H7 (cell line): ENCODE measurements around the gene IFITM10. TPM values are rescaled to one million over a fixed set of nuclear protein-coding genes. Genes with fewer than 3 reads are reported as not detected.

Source experiments
- DNase-seq: peaks from one replicate; pipeline ENCODE4 v3.0.0; 2012
- H3K27me3 ChIP-seq: 2 replicates; pipeline ENCODE4 v1.6.0; 2011; ENCODE audit warnings: mild to moderate bottlenecking, low read length; ENCODE audit not compliant: control insufficient read depth, insufficient read depth
- H3K36me3 ChIP-seq: replicated peaks from 2 replicates; pipeline ENCODE4 v1.5.1; 2011; ENCODE audit warnings: low read length; ENCODE audit not compliant: control insufficient read depth, insufficient read depth
- H3K4me3 ChIP-seq: 2 replicates; pipeline ENCODE4 v1.5.1; 2011; ENCODE audit warnings: low read depth, mild to moderate bottlenecking, control low read depth, low read length, moderate library complexity; ENCODE audit not compliant: insufficient read depth
- total RNA-seq: library from RNA; depleted of rRNA; stranded (reverse); fragments of >200 nt; shearing (Covaris generic); gene quantifications from 2 replicates; pipeline ENCODE4 v1.2.3, GENCODE V29; 2014

Gene IFITM10
- total RNA-seq, 1 experiment from 2014 or later, result 0.42 TPM

DNA sequence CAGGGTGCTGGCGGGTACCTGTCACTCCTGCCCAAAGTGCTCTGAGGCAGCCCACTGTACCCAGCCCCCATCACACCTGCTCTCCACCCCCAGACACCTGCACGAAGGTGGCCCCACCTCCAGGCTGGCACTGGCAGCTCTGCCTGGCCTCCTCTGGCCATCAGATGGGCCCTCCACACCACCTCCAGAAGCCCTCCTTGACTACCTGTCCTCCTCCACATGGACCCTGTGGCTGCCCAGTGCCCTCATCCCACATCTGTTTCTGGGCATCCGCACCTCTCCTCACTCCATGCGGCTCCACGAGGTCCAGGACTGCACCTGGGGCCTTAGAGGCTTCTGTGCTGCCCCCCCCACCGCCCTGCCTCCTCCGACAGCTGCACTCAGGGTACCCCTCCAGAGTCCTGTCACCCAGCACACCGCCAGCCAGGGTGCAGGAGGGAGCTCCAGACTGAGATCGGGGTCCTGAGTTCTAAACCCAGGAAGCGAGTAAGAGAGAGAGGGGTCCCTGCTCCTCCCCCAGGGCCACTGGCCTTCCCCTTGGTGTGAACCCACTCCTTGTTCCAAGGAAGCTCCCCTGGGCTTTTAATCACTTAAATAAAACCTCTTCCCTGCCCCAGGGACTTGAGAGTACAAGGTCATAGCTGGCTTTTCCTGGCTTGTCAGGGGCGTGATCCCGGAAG is 11.6 kb upstream of the IFITM10 start:
- 0 out of 2 replicates have a peak, but pooled peaks cover 2% of the 10 kb centered on the region for H3K27me3 ChIP-seq
- DNase-seq, result no peak
- H3K36me3 ChIP-seq, result peaks cover 2% of the 10 kb centered on the region; the same call in 1 of the 2 replicates
- H3K4me3 ChIP-seq, result no peak overlapping the region

DNA sequence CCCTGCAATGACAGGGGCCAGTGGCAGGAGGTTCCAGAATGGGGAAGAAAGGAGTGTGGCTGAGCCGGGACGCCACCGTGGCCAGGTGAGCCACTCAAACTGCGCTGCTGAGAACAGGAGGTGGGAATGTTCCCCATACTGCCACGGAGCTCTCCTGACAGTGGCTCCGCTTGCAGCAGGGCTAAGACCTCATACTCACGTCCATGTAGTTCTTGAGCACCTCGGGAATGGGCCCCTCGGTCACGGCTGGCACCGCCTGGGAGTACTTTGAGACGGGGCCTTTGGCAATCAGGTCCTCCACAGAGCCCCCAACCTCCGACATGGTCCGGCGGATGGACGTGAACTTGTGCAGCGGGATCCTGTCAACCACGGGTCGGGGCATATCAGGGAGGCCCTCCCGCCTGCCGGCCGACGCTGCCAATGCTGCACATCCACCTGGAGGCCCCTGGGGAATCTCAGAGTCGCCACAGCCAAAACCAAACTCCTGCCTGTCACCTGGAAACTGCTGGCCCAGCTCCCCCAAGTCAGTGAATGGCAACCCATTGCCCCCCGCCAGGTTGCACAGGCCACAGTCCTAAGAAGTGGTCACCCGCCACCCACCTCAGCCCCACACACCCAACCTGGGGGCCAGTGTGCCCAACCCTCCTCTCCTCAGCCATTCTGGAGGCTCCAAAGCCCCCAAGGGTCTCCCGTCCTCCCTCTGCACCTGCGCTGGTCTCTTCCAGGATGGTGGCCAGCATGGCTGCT is 10.9 kb upstream of the IFITM10 start:
- H3K36me3 ChIP-seq, result peaks cover 2% of the 10 kb centered on the region; the same call in 1 of the 2 replicates
- H3K27me3 ChIP-seq, result 0 out of 2 replicates have a peak, but pooled peaks cover 2% of the 10 kb centered on the region
- DNase-seq, result peak; percentile 36
- no peak overlapping the region for H3K4me3 ChIP-seq

DNA sequence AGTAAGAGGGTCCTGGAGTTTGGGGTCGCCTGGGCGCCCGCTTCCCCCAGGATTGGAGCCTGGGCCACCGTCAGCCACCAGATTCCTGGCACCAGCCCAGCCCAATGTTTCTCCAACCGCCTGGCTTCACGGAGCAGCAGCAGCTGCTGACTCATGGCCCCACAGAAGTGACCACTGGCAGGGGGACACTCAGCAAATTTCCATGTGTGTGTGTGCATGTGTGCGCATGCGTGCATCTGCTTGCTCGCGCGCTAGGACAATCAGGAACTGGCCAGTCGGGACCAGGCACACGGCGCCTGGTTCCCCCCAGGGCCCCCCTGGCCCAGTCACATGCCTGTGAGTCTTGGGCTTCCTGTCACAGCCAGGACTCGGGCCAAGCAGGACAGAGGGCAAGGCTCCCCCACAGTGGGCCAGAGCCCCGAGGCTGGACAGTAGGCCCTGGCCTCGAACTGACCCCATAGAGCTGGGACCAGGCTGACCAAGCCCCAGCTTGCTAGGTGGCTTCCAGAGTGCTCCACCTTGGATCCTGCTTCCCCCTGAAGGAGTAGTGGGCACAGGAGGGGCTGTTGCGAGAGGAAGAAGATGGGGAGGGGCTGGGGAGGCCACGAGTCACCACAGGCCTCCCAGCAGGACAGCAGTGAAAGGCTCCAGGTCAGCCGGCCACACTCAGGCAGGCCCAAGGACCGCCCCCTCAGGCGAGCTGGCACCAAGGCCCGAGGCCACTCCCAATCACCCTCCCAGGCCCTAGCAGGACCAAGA is 10.1 kb upstream of the IFITM10 start:
- Histone ChIP-seq H3K27me3 (0 out of 2 replicates have a peak, but pooled peaks cover 2% of the 10 kb centered on the region), H3K36me3 (peaks cover 2% of the 10 kb centered on the region; the same call in 1 of the 2 replicates), H3K4me3 (no peak overlapping the region)
- peak; percentile 52 for DNase-seq

- Histone ChIP-seq H3K36me3 (peaks cover 2% of the 10 kb centered on the region), H3K27me3 (0 out of 2 replicates have a peak, but pooled peaks cover 2% of the 10 kb centered on the region), H3K4me3 (no peak overlapping the region)
- no peak for DNase-seq
These were observed 9.4 kb upstream of the IFITM10 start for GRCh38 chr11:1759851-1760220.

GRCh38 chr11:1759151-1759850 is 8.9 kb upstream of the IFITM10 start:
- peaks cover 2% of the 10 kb centered on the region for H3K36me3 ChIP-seq
- H3K27me3 ChIP-seq, result no peaks in the 10 kb centered on the region
- no peak overlapping the region for H3K4me3 ChIP-seq
- peak; percentile 49 for DNase-seq

GRCh38 chr11:1758611-1759150 is 8.3 kb upstream of the IFITM10 start:
- H3K27me3 ChIP-seq, result no peaks in the 10 kb centered on the region
- peak; percentile 49 for DNase-seq
- H3K36me3 ChIP-seq, result peaks cover 2% of the 10 kb centered on the region
- no peak overlapping the region for H3K4me3 ChIP-seq

- Histone ChIP-seq H3K36me3 (peaks cover 2% of the 10 kb centered on the region), H3K27me3 (no peaks in the 10 kb centered on the region), H3K4me3 (no peak overlapping the region)
- DNase-seq, result peak; percentile 51
These were observed 7.6 kb upstream of the IFITM10 start for GRCh38 chr11:1757861-1758610.

GRCh38 chr11:1756791-1757771 is 6.7 kb upstream of the IFITM10 start:
- DNase-seq, result peak; percentile 70
- no peak overlapping the region for H3K4me3 ChIP-seq

DNA sequence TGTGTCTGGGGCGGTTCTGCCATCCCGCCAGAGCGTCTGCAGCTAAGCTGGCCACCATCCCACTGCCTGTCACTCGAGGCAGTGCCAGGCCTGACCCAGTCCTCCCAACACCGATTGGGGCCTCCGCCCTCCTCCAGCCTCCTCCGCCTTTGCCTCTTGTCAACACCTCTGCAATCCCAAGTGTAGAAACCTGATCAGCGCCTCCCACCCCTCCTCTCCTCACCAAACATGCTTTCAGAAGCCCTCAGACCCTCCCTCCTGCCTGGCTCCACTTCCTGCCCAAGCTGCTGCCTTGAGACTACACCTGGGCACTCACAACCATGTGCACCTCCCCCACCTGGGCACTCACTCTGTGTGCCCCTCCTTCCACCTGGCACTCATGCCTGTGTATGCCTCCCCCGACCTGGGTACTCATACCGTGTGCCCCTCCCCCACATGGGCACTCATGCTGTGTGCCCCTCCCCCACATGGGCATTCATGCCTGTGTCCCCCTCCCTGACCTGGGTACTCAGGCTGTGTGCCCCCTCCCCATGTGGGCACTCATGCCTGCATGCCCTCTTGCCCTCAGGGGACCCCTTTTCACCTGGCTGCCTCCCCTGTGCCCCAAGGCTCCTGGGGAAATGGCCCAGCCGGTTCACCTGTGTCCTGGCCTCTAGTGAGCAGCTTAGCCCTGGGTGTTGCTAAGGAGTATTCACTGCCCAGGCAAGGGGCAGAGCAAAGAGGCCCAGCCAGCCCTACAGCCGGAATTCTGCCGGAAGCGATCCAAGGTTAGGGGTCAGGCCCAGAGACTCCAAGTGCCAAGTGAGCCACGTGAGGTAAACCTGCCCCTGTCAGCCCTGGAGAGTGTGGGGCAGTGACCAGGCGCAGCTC is 5.5 kb upstream of the IFITM10 start:
- Histone ChIP-seq H3K4me3 (no peak overlapping the region), H3K27me3 (no peaks in the 10 kb centered on the region), H3K36me3 (peaks cover 2% of the 10 kb centered on the region)
- DNase-seq, result peak; percentile 43

More at GRCh38 chr11:1756791-1757771, 6.7 kb upstream of the IFITM10 start:
- no peaks in the 10 kb centered on the region for H3K27me3 ChIP-seq
- peaks cover 2% of the 10 kb centered on the region for H3K36me3 ChIP-seq

DNA sequence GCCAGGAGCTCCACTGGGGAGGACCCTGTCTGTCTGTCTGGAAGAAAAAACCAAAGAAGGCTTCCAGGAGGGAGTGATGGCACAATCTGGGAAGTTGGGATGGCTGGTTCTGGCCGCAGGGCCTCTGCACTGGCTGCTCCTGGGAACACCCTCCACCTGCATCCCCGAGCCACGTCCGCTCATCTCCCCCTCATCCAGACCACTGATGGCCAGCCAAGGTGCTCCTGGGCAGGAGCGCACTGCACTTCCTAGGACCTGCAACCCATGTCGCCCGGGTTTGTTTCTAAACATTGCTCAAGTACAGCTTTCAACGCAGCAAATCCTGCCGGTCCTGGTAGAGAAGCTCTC is 4.9 kb upstream of the IFITM10 start:
- Histone ChIP-seq H3K36me3 (peaks cover 2% of the 10 kb centered on the region), H3K27me3 (peaks cover under 1% of the 10 kb centered on the region; the same call in 1 of the 2 replicates), H3K4me3 (no peak overlapping the region)
- DNase-seq, result no peak

DNA sequence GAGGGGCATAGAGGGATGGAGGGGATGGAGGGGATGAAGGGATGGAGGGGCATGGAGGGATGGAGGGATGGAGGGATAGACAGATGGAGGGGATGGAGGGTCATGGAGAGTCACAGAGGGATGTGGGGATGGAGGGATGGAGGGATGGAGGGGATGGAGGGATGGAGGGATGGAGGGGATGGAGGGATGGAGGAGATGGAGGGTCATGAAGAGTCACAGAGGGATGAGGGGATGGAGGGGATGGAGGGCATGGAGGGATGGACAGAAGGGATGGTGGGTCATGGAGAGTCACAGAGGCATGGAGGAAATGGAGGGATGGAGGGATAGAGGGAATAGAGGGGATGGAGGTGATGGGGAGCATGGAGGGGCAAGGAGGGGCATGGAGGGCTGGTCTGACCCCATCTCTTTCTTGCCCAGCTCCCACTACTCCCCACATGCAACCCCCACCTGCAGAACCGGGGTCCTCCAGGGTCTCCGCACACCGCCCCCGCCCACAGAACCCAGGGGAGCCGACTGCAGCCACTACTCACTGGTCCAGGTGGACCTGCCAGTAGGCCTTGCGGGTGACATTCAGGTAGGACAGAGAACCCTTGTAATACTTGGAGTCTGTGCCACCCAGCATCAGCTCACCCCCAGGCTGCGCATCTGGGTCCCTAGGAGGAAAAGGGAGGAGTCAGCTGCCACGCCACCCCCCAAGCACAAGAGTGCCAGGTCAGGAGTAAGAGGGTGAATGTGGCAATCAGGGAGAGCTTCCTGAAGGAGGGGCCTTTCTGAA is 4.2 kb upstream of the IFITM10 start:
- no peak for DNase-seq
- Histone ChIP-seq H3K4me3 (no peak overlapping the region), H3K27me3 (peaks cover 8% of the 10 kb centered on the region), H3K36me3 (peaks cover 2% of the 10 kb centered on the region)
